Motor neuron (in vitro differentiated cells): ENCODE measurements around the gene RABGAP1L. TPM values are rescaled to one million over a fixed set of nuclear protein-coding genes. Genes with fewer than 3 reads are reported as not detected.
A peak's percentile ranks its signal among the peaks of the same experiment; 100 is the strongest.
"Not testable (repeated sequence)": the region's sequence is repeated elsewhere in the genome, so short reads cannot be mapped to it uniquely, and the experiment has no call there.

Experiments
- ATAC-seq, 8 experiments: fragments of 200-7000 bp; cut with Tn5 transposase; replicated peaks in 6 of 8; 2 replicates each; pipeline ENCODE4 v1.8.0; 2021; ENCODE audit warnings: mild to moderate bottlenecking in 8 of 8, moderate library complexity in 8 of 8
- H3K27ac ChIP-seq, 2 donors: fragments of 250-450 bp; sonication (Bioruptor Pico); 2 replicates each; pipeline ENCODE4 v1.9.0; 2021; ENCODE audit warnings: antibody characterized with exemption in 2 of 2, mild to moderate bottlenecking in 2 of 2, moderate library complexity in 1 of 2
- H3K4me1 ChIP-seq, 2 donors: fragments of 250-450 bp; sonication (Bioruptor Pico); replicated peaks in 1 of 2; 2 replicates each; pipeline ENCODE4 v1.6.1; 2021; ENCODE audit warnings: antibody characterized with exemption in 2 of 2, mild to moderate bottlenecking in 2 of 2, moderate library complexity in 1 of 2
- H3K4me3 ChIP-seq, 5 donors: fragments of 250-450 bp; sonication (Bioruptor Pico); 2 replicates each; pipeline ENCODE4 v1.9.0; 2021; ENCODE audit warnings: antibody characterized with exemption in 5 of 5, mild to moderate bottlenecking in 5 of 5, moderate library complexity in 4 of 5
- WGBS, 10 experiments: fragments of 450-650 bp; shearing (Covaris generic); methylation state at CpG; one replicate each; pipeline ENCODE4 v1.0.0; 2022; 5-methylcytosine and 5-hydroxymethylcytosine counted together
- in situ Hi-C, 9 experiments: fragments of 400-800 bp; cut with MboI; loops; one replicate each; pipeline ENCODE4 v1.15.0; 2021; ENCODE audit warnings: low sequenced_read_pairs in 9 of 9, low pct_unique_long_range_greater_than_20kb in 2 of 9; ENCODE audit not compliant: unreplicated experiment in 9 of 9
- total RNA-seq, 8 experiments: library from RNA; unstranded; fragments of 300-600 nt; gene quantifications; 2 replicates each; pipeline versions ENCODE4 v1.2.3 to v1.2.4, GENCODE V29; 2022

Gene RABGAP1L
- total RNA-seq, 8 experiments from 2014 or later: 22.0 to 60.3 (median 45.3) TPM

DNA sequence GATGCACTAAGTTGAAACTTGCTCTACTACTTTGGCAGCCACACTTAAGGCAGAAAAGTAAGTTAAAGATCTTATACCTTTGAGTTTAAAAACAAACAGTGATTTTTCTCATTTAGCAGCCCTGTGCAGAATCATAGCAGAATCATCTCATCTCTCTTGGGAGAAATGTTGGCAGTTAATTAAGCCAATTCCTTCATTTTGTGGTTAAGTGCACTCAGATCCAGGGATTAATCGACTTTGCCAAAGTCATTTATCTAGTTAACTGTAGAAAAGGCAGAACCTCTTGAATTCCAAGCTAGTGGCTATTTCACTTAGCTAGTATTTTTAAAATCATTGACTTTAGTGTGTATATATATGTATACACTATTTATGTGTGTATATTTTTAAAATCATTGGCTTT is 413.5 kb downstream of the RABGAP1L start:
- H3K27ac ChIP-seq: no peak overlapping the region
- 0 to 100% (median 62%) methylated on average over 1 of the region's 1 CpG; no CpG with 5 or more reads in 1 of the 10 experiments for WGBS, 10 experiments
- no peaks in the 10 kb centered on the region for H3K4me1 ChIP-seq
- ATAC-seq: no peak
- no peak overlapping the region for H3K4me3 ChIP-seq
- in situ Hi-C loops: loop anchor here in 1 of 9 experiments (10.0 kb wide), 1 partner anchor 58 kb away; no protein-coding TSS in a partner anchor

- not testable (repeated sequence) for ATAC-seq, H3K27ac ChIP-seq, H3K4me1 ChIP-seq, H3K4me3 ChIP-seq
- WGBS, 10 experiments: 80 to 95% (median 87%) methylated on average over 1 to 6 of the region's 6 CpGs; no CpG with 5 or more reads in 5 of the 10 experiments
- in situ Hi-C loops: loop anchor here in 1 of 9 experiments (10.0 kb wide), 1 partner anchor 61 kb away; no protein-coding TSS in a partner anchor
These were observed 416.8 kb downstream of the RABGAP1L start for GRCh38 chr1:174576120-174576519.

DNA sequence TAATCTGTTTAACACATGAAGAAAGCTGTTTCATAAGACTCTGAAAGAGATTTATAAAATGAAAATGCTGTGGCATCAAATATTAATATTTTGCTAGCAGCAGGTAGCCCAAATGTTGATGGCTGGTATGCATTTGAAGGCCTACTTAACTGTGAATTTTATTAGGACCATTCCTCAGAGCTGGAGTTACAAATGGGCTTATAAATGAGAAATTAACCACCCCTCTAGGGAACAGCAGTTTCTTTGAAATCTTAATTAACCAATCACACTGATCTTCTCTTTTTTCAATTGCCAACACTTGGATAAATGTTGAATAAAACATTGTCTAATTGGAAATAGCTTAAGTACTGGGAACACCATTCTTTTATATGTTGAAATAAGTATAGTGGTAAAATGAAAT is 418.4 kb downstream of the RABGAP1L start:
- no peak for ATAC-seq
- H3K27ac ChIP-seq: no peak overlapping the region
- in situ Hi-C loops: loop anchor here in 1 of 9 experiments (10.0 kb wide), 1 partner anchor 63 kb away; no protein-coding TSS in a partner anchor
- H3K4me1 ChIP-seq: no peaks in the 10 kb centered on the region
- H3K4me3 ChIP-seq: no peak overlapping the region

DNA sequence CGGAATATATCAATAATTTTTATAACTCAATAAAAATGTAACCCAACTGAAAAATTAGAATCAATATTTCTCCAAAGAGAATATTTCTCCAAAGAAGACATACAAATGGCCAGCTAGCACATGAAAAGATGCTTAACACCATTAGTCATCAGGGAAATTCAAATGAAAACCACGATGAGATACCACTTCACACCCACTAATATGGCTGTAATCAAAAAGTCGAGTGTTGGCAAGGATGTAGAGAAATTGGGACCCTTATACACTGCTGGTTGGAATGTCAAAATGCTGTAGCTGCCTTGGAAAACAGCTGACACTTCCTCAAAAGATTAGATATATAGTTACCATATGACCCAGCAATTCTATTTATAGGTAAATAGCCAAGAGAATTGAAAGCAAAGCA is 421.5 kb downstream of the RABGAP1L start:
- no peak for ATAC-seq
- in situ Hi-C loops: no loop called here
- H3K4me1 ChIP-seq: no peaks in the 10 kb centered on the region
- no peak overlapping the region for H3K4me3 ChIP-seq
- WGBS, 10 experiments: 0 to 100% (median 70%) methylated on average over 1 to 3 of the region's 3 CpGs; no CpG with 5 or more reads in 1 of the 10 experiments
- no peak overlapping the region for H3K27ac ChIP-seq

GRCh38 chr1:174583316-174583715 is 424.0 kb downstream of the RABGAP1L start:
- peak in 2 of 8 experiments; percentile 73 to 74 for ATAC-seq
- 80 to 100% (median 88%) methylated on average over 1 of the region's 1 CpG; no CpG with 5 or more reads in 5 of the 10 experiments for WGBS, 10 experiments
- in situ Hi-C loops: no loop called here
- no peak overlapping the region for H3K27ac ChIP-seq
- H3K4me1 ChIP-seq: no peaks in the 10 kb centered on the region
- H3K4me3 ChIP-seq: no peak overlapping the region

GRCh38 chr1:174584071-174584470 is 424.8 kb downstream of the RABGAP1L start:
- in situ Hi-C loops: no loop called here
- Histone ChIP-seq H3K4me3 (no peak overlapping the region), H3K27ac (no peak overlapping the region), H3K4me1 (no peaks in the 10 kb centered on the region)
- WGBS, 10 experiments: 67 to 100% (median 100%) methylated on average over 1 of the region's 1 CpG; no CpG with 5 or more reads in 5 of the 10 experiments
- peak in 1 of 8 experiments; percentile 38 for ATAC-seq

DNA sequence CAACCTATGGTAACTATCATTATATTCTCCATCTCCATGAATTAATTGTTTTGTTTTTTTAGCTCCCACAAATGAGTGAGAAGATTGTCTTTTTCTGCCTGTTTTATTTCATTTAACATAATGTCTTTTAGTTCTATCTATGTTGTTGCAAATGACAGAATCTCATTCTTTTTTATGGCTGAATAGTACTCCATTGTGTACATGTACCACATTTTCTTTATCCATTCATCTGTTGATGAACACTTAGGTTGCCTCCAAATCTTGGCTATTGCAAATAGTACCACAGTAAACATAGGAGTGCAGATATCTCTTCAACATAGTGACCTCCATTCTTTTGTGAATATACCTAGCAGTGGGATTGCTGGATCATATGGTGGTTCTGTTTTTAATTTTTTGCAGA is 429.3 kb downstream of the RABGAP1L start:
- H3K27ac ChIP-seq, H3K4me3 ChIP-seq, in situ Hi-C loops, ATAC-seq, H3K4me1 ChIP-seq: not testable (repeated sequence)

DNA sequence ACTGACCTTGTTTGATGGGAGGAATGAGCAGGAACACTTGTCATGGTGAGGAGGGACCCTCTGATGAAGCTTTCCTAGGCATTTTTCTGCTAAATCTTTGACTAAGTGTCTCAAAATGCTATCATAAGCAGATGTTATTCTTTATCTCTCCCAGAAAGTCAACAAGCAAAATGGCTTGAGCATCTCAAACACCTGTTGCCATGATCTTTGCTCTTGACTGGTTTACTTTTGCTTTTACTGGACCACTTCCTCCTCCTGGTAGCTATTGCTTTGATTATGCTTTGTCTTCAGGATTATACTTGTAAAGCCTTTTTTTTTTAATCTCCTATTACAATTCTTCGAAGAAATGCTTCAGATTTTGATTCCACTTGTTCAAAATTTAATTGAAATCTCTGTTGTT is 445.9 kb downstream of the RABGAP1L start:
- Histone ChIP-seq H3K27ac (no peak overlapping the region), H3K4me1 (no peaks in the 10 kb centered on the region), H3K4me3 (no peak overlapping the region)
- 14 to 100% (median 67%) methylated on average over 1 of the region's 1 CpG for WGBS, 10 experiments
- ATAC-seq: no peak
- in situ Hi-C loops: no loop called here

DNA sequence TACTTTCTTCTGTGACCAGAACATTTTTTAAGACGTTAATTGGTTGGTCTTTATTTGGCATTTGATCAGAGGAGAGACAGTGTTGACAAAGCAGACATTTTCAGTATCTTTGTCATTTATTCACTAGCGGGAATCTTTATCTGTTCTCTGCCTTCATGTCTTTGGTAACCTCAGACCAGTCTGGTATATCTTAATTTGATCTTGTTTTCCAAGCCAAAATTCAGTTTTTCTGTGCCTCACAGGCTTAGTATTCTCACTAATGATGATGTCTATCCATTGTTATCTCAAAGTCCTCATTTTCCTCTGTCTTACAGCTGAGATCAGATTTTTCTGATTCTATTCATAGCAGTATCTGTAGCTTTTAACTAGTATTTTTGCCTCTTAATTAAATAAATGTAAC is 447.2 kb downstream of the RABGAP1L start:
- WGBS, 10 experiments: 20 to 92% (median 75%) methylated on average over 1 to 2 of the region's 2 CpGs; no CpG with 5 or more reads in 1 of the 10 experiments

GRCh38 chr1:174617905-174618304 is 458.6 kb downstream of the RABGAP1L start:
- WGBS, 10 experiments: 80 to 100% (median 94%) methylated on average over 2 to 12 of the region's 12 CpGs; no CpG with 5 or more reads in 1 of the 10 experiments
- H3K4me3 ChIP-seq, H3K27ac ChIP-seq, H3K4me1 ChIP-seq, in situ Hi-C loops, ATAC-seq: not testable (repeated sequence)

More for the DNA sequence above, 447.2 kb downstream of the RABGAP1L start:
- no peak for ATAC-seq
- no peaks in the 10 kb centered on the region for H3K4me1 ChIP-seq
- in situ Hi-C loops: no loop called here
- H3K27ac ChIP-seq: no peak overlapping the region
- no peak overlapping the region for H3K4me3 ChIP-seq

GRCh38 chr1:174623324-174624035 is 464.2 kb downstream of the RABGAP1L start:
- WGBS, 10 experiments: 50 to 100% (median 80%) methylated on average over 1 to 2 of the region's 2 CpGs; no CpG with 5 or more reads in 1 of the 10 experiments
- in situ Hi-C loops: no loop called here

DNA sequence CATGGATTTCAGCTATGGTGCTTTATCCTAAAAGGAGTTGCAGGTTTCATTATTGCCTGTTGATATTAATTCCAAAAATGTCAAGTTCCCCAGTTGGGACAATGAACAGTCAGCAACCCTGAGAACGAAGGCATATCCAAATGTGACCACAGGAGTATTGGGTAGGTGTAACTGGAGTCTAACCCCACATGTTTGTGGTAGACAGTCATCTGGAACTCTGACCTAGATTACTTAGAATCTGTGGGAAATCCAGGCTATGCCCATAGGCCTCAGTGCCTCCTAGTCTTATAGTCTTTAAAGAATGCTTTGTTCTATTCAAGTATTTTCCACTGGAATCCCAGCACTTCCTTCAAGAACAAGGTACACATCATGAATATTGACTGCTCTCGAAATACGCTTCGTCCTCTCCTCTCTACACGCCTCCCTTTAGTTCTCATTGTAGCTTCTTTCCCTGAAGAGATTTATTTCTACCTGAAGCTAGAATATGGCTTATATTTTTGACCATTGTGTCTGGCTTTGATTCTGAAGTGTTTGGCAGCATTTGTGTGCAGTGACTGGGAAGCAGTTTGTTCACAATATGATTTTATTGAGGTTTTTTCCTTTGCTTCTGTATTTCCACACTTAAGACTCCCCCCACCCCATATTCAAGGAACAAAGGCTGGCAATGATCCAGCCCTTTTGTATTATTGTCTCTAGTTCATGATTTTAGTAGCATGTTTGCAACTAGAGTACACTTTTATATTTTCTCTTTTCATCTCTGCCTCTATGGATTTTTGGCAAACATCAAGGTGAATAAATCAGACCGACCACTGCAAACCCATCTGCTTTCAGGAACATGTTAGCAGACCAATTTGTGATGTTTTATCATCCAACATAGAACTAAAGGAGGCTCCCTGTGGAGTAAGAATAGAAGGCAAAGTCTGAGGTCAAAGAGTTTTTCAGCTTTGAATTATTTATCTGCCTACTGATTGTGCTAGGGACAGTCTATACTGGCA is 467.0 kb downstream of the RABGAP1L start:
- Histone ChIP-seq H3K27ac (no peak overlapping the region), H3K4me3 (no peak overlapping the region), H3K4me1 (no peaks in the 10 kb centered on the region)
- 36 to 92% (median 85%) methylated on average over 1 to 5 of the region's 6 CpGs; no CpG with 5 or more reads in 1 of the 10 experiments for WGBS, 10 experiments
- in situ Hi-C loops: no loop called here
- no peak for ATAC-seq

More at GRCh38 chr1:174623324-174624035, 464.2 kb downstream of the RABGAP1L start:
- Histone ChIP-seq H3K4me3 (no peak overlapping the region), H3K27ac (no peak overlapping the region), H3K4me1 (no peaks in the 10 kb centered on the region)
- peak in 2 of 8 experiments; percentile 34 to 53 for ATAC-seq

- Histone ChIP-seq H3K4me1 (no peaks in the 10 kb centered on the region), H3K4me3 (no peak overlapping the region), H3K27ac (no peak overlapping the region)
- in situ Hi-C loops: no loop called here
- ATAC-seq: no peak
- 52 to 100% (median 95%) methylated on average over 1 to 4 of the region's 4 CpGs for WGBS, 10 experiments
These were observed 478.2 kb downstream of the RABGAP1L start for GRCh38 chr1:174637487-174637886.
